Stomach (tissue), 4 donors: Measurements from ENCODE around the gene PALD1.

Experiments
- EP300 ChIP-seq: sonication (generic); formaldehyde crosslinking; IDR thresholded peaks from one replicate; pipeline ENCODE4 v1.6.1; 2017; ENCODE audit warnings: antibody characterized with exemption
- POLR2A ChIP-seq, 4 donors: fragments of 450-650 bp; IDR thresholded peaks; one replicate each; pipeline ENCODE4 v1.6.1; 2016; ENCODE audit warnings: antibody characterized with exemption in 4 of 4, control low read depth in 2 of 4, mild to moderate bottlenecking in 1 of 4, moderate library complexity in 1 of 4
- POLR2AphosphoS5 ChIP-seq, 3 donors: sonication (generic); formaldehyde crosslinking; IDR thresholded peaks; one replicate each; pipeline ENCODE4 v1.6.1; 2016; ENCODE audit warnings: antibody characterized with exemption in 3 of 3
- TF ChIP-seq, protein P1 (sequence below), 7 experiments: fragments of 450-650 bp in 4 of 7; fragments of 200-600 bp in 3 of 7; sonication (generic) in 3 of 7; IDR thresholded peaks; one replicate each; pipeline ENCODE4 v1.5.1; 2016 to 2019; ENCODE audit warnings: antibody characterized with exemption in 7 of 7, control low read depth in 2 of 7, mild to moderate bottlenecking in 1 of 7

- TF ChIP-seq, protein P1, sequence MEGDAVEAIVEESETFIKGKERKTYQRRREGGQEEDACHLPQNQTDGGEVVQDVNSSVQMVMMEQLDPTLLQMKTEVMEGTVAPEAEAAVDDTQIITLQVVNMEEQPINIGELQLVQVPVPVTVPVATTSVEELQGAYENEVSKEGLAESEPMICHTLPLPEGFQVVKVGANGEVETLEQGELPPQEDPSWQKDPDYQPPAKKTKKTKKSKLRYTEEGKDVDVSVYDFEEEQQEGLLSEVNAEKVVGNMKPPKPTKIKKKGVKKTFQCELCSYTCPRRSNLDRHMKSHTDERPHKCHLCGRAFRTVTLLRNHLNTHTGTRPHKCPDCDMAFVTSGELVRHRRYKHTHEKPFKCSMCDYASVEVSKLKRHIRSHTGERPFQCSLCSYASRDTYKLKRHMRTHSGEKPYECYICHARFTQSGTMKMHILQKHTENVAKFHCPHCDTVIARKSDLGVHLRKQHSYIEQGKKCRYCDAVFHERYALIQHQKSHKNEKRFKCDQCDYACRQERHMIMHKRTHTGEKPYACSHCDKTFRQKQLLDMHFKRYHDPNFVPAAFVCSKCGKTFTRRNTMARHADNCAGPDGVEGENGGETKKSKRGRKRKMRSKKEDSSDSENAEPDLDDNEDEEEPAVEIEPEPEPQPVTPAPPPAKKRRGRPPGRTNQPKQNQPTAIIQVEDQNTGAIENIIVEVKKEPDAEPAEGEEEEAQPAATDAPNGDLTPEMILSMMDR (IDR thresholded peaks at IDR 0.05), result no peak
- TF ChIP-seq POLR2A (IDR thresholded peaks at IDR 0.05) (no peak), EP300 (no peak), POLR2AphosphoS5 (IDR thresholded peaks at IDR 0.05) (no peak)
Observed at GRCh38 chr10:70493660-70494234, 15.2 kb downstream of the PALD1 start.
